BLaER1 treated with 17β-estradiol and CSF1 and Interleukin-3, amounts not matched to agents 10 nM and 100 nM (cell line): Measurements from ENCODE around the gene SLC22A31.
A peak's percentile ranks its signal among the peaks of the same experiment; 100 is the strongest.
"Not testable (repeated sequence)": the region's sequence is repeated elsewhere in the genome, so short reads cannot be mapped to it uniquely, and the experiment has no call there.

ENCODE experiments used
- H3K27ac ChIP-seq, 11 experiments: shearing (Covaris generic); formaldehyde crosslinking; 2 replicates each; pipeline ENCODE4 v1.8.1; 2022
- H3K27me3 ChIP-seq, 11 experiments: shearing (Covaris generic); formaldehyde crosslinking; 2 replicates each; pipeline ENCODE4 v1.8.1; 2022
- H3K36me3 ChIP-seq, 11 experiments: shearing (Covaris generic); formaldehyde crosslinking; 2 replicates each; pipeline ENCODE4 v1.8.1; 2022
- H3K4me1 ChIP-seq, 10 experiments: shearing (Covaris generic); formaldehyde crosslinking; 2 replicates each; pipeline ENCODE4 v1.8.1; 2022
- H3K4me2 ChIP-seq, 11 experiments: shearing (Covaris generic); formaldehyde crosslinking; 2 replicates each; pipeline ENCODE4 v1.8.1; 2022
- H3K4me3 ChIP-seq, 10 experiments: shearing (Covaris generic); formaldehyde crosslinking; 2 replicates each; pipeline ENCODE4 v1.8.1; 2022
- H3K9ac ChIP-seq, 11 experiments: shearing (Covaris generic); formaldehyde crosslinking; 2 replicates each; pipeline ENCODE4 v1.8.1; 2022
- H3K9me3 ChIP-seq, 11 experiments: shearing (Covaris generic); formaldehyde crosslinking; replicated peaks in 1 of 11; 2 replicates each; pipeline ENCODE4 v1.8.1; 2022
- H4K20me1 ChIP-seq, 11 experiments: shearing (Covaris generic); formaldehyde crosslinking; 2 replicates each; pipeline ENCODE4 v1.8.1; 2022
- Cebpa-rat ChIP-seq, 11 experiments: shearing (Covaris generic); IDR thresholded peaks; 2 replicates each; pipeline ENCODE4 v1.8.1; 2022

The SLC22A31 gene

DNA sequence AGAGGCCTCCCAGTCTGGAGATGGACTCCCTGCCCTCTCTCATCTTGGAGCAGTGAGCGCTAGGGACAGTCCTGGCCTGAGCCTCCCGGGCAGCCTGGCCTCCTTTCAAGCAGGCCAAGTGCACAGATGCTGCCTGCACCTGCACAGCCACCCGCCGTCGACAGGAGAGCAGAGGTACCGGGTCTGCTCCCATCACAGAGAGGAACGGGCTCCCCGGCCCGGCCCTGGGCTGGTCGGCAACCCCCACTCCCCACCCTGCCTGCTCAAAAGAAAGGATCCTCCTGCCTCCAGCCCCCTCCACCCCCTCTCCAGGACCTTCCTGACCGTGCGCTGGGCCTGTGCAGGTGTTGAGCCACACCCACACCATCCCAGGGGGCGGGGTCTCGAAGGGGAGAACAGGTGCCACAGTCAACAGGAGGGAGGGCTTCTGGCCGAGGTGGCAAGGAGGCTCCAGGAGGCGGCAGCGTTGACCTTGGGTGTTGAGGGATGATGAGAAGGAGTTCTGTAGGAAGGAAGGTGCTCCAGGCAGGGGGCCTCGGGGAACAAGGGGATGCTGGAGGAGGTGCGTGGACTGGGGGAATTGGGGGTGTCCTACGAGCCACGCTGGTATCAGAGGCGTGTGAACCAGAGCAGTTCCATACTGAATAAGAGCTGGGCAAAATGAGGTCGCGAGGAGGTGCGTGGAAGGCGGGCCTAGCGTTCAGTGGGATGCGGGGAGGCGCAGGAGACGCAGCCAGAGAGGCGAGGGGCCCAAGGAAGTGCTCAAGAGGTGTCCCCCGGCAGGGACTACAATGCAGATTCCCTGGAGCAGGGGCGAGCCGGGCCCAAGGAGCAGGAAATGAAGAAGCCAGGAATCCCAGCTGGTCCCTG, 29.8 kb downstream of the SLC22A31 start:
- peak overlapping the region in 1 of 11 experiments; percentile 28; a peak in 1 of 22 replicates for H3K27ac ChIP-seq
- peak overlapping the region in 8 of 10 experiments; percentile 18 to 62 (median 42); a peak in 11 of 20 replicates for H3K4me3 ChIP-seq
- H3K27me3 ChIP-seq: peaks cover 0 to 17% (median 0%) of the 10 kb centered on the region in 11 experiments; a peak in 9 of 22 replicates
- TF ChIP-seq Cebpa-rat (IDR thresholded peaks at IDR 0.05): no peak
- peaks cover 61 to 87% (median 85%) of the 10 kb centered on the region in 10 experiments for H3K4me1 ChIP-seq
- H3K36me3 ChIP-seq: no peaks in the 10 kb centered on the region
- H3K9ac ChIP-seq: peak overlapping the region in 9 of 11 experiments; percentile 25 to 55 (median 42); a peak in 11 of 22 replicates
- H4K20me1 ChIP-seq: peaks cover 0 to 48% (median 10%) of the 10 kb centered on the region in 11 experiments; a peak in 10 of 22 replicates
- H3K9me3 ChIP-seq: no peaks in the 10 kb centered on the region
- peak overlapping the region; percentile 74 to 95 (median 93) for H3K4me2 ChIP-seq

DNA sequence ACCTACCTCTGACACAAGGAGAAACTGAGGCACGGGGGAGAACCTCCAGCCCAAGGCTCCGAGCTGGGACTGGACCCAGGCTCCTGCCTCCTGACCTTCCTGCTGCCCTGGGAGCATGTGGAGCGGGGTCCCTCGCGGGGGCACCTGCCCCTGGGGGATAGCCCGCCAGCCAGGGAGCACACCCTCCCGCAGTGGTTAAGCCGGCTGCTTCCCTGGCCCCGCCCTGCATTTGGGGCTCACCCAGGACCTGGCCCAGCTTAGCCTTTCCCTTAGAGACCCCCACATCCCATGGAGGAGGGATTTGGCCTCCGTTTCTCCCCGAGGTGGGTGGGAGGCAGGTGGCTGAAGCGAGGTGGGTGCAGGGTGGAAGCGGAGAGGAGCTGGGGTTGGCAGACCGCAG, 30.6 kb downstream of the SLC22A31 start:
- peaks cover 52 to 79% (median 77%) of the 10 kb centered on the region in 10 experiments for H3K4me1 ChIP-seq
- H3K4me2 ChIP-seq: peak overlapping the region; percentile 44 to 95 (median 93); a peak in 21 of 22 replicates
- no peak overlapping the region for H3K27ac ChIP-seq
- no peaks in the 10 kb centered on the region for H3K36me3 ChIP-seq
- peak overlapping the region in 1 of 10 experiments; percentile 3; a peak in 1 of 20 replicates for H3K4me3 ChIP-seq
- H3K27me3 ChIP-seq: peaks cover 0 to 17% (median 0%) of the 10 kb centered on the region in 11 experiments; a peak in 9 of 22 replicates
- H4K20me1 ChIP-seq: peaks cover 0 to 48% (median 10%) of the 10 kb centered on the region in 11 experiments; a peak in 10 of 22 replicates
- H3K9me3 ChIP-seq: no peaks in the 10 kb centered on the region
- TF ChIP-seq Cebpa-rat (IDR thresholded peaks at IDR 0.05): no peak
- H3K9ac ChIP-seq: peak overlapping the region in 3 of 11 experiments; percentile 0 to 27 (median 25); a peak in 5 of 22 replicates

DNA sequence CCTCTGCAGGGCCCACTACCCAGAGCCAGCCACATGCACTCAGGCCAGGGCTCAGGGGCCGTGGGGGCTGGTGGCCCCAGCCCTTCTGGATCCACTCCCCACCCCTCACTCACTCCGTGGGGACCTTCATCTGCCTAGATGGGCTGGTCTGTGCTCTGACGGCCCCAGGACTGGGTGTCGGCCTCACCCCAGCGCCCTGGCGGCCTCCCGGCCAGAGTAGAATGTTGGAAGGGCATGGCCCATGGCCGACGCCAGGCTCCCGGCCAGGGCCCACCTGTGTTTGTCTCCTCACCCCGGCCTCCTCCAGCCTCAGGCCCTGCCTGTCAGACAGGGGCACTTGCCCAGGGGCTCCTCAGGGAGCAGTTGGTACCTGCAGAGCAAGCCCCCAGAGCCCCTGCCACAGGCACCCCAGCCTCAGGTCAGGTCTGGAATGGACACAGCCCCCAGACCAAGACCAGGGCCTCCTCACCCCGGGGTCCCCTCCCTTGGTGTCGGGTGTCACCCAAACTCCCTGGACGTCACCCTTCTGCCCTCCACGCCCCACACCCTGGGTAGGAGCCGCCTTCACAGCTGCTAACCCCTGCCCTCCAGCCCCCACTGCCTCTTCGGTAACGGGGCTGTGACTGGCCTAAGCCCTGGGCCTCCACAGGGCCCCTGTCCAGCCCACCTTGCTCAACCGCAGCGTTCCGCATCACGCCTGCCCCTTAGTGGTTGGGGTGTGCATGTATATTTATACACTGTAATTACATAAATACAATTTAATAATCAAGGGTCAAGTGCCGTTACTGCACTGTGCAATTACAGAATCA, 31.8 kb downstream of the SLC22A31 start:
- no peaks in the 10 kb centered on the region for H3K9me3 ChIP-seq
- 0 out of 22 replicates have a peak overlapping the region, but pooled peaks of 2 of the 11 experiments have one; percentile 17 to 19 for H3K9ac ChIP-seq
- no peak overlapping the region for H3K4me3 ChIP-seq
- TF ChIP-seq Cebpa-rat (IDR thresholded peaks at IDR 0.05): no peak
- peaks cover 0 to 38% (median 10%) of the 10 kb centered on the region in 11 experiments; a peak in 10 of 22 replicates for H4K20me1 ChIP-seq
- peaks cover 41 to 78% (median 76%) of the 10 kb centered on the region in 10 experiments for H3K4me1 ChIP-seq
- 0 out of 22 replicates have a peak overlapping the region, but pooled peaks of 1 of the 11 experiments have one; percentile 23 for H3K27ac ChIP-seq
- H3K27me3 ChIP-seq: peaks cover 0 to 17% (median 0%) of the 10 kb centered on the region in 11 experiments; a peak in 9 of 22 replicates
- H3K4me2 ChIP-seq: peak overlapping the region in 7 of 11 experiments; percentile 12 to 95 (median 93); a peak in 10 of 22 replicates
- no peaks in the 10 kb centered on the region for H3K36me3 ChIP-seq

DNA sequence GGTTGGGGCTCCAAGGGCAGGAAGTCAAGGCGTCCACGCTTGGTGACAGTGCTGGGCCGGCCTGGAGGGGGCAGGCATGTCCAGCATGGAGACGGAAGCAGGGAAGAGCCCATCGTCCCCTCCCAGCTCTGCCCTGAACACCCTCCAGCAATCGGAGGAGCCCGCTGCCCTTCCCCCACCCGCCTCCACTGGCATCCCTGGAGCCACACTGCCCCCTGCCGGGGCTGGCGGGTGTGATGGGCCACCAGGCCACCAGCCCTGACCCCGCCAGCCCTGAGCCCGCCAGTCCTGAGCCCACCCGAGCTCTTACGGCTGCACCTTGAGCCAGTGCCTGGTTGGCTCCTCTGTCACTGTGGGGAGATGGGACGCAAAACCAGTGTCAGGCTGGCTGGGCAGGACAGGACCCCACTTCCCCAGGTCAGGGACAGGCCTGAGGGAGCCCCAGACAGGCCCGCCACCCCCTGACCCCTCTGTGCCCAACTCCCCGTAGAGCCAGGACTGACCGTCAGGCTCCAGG, 32.9 kb downstream of the SLC22A31 start:
- TF ChIP-seq Cebpa-rat (IDR thresholded peaks at IDR 0.05): no peak
- Histone ChIP-seq H4K20me1 (peaks cover 0 to 27% (median 10%) of the 10 kb centered on the region in 11 experiments; a peak in 10 of 22 replicates), H3K36me3 (no peaks in the 10 kb centered on the region), H3K9me3 (no peaks in the 10 kb centered on the region), H3K4me3 (no peak overlapping the region), H3K27ac (peak overlapping the region in 9 of 11 experiments; percentile 22 to 64 (median 47); a peak in 14 of 22 replicates), H3K4me2 (peak overlapping the region; percentile 74 to 94 (median 83)), H3K27me3 (peaks cover 0 to 17% (median 0%) of the 10 kb centered on the region in 11 experiments; a peak in 9 of 22 replicates), H3K9ac (peak overlapping the region in 9 of 11 experiments; percentile 24 to 55 (median 41); a peak in 11 of 22 replicates), H3K4me1 (peaks cover 30 to 78% (median 76%) of the 10 kb centered on the region in 10 experiments)

DNA sequence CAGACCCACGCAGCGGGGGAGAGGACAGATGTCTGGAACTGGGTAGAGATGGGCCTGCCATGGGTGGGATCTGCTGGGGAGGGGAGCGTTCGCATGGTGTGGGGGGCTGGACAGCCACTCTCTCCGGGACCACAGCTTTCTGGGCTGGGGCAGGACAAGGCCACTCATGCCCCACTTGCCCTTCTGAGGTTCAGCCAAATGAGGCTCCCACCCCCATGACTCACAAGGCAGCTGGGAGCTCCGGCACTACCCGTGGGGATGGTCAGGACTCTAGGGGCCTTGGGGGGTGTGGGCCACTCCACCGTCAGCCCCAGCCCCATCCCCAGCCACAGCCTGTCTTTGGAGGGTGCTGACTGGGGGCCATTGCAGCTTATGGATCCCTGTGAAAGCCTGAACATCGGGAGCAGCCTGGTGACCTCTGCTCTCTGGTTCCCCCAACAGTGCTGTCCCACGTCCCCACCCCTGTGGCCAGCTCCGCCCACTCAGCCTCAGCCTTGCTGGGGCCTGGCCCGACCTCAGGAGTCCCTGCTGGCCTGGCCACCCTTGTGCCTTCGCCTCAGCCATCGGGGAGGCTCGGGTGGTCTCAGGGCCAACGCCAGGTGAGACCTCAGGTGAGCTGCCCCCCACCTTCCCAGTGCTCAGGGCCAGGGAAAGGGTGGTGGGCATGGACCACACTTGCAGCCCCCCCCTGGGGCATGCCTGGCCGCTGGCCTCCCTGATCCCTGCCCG, 33.5 kb downstream of the SLC22A31 start:
- Histone ChIP-seq H3K4me3 (no peak overlapping the region), H3K4me1 (peaks cover 23 to 78% (median 76%) of the 10 kb centered on the region in 10 experiments), H4K20me1 (peaks cover 0 to 21% (median 10%) of the 10 kb centered on the region in 11 experiments; a peak in 10 of 22 replicates), H3K9ac (peak overlapping the region in 9 of 11 experiments; percentile 24 to 55 (median 41); a peak in 11 of 22 replicates), H3K4me2 (peak overlapping the region; percentile 74 to 94 (median 83)), H3K9me3 (no peaks in the 10 kb centered on the region), H3K36me3 (no peaks in the 10 kb centered on the region), H3K27ac (peak overlapping the region in 9 of 11 experiments; percentile 22 to 64 (median 47); a peak in 14 of 22 replicates), H3K27me3 (peaks cover 0 to 17% (median 0%) of the 10 kb centered on the region in 11 experiments; a peak in 9 of 22 replicates)
- no peak for TF ChIP-seq Cebpa-rat (IDR thresholded peaks at IDR 0.05)

- not testable (repeated sequence) for H3K4me3 ChIP-seq, H3K36me3 ChIP-seq, H3K27ac ChIP-seq, H3K9me3 ChIP-seq, H3K4me2 ChIP-seq, H3K9ac ChIP-seq
- H3K4me1 ChIP-seq: peaks cover 16 to 82% (median 80%) of the 10 kb centered on the region in 10 experiments
- H3K27me3 ChIP-seq: peaks cover 0 to 12% (median 0%) of the 10 kb centered on the region in 11 experiments; a peak in 9 of 22 replicates
- H4K20me1 ChIP-seq: peaks cover 0 to 15% (median 6%) of the 10 kb centered on the region in 11 experiments; a peak in 8 of 22 replicates
Measured at GRCh38 chr16:89165681-89165979, 34.7 kb downstream of the SLC22A31 start.

DNA sequence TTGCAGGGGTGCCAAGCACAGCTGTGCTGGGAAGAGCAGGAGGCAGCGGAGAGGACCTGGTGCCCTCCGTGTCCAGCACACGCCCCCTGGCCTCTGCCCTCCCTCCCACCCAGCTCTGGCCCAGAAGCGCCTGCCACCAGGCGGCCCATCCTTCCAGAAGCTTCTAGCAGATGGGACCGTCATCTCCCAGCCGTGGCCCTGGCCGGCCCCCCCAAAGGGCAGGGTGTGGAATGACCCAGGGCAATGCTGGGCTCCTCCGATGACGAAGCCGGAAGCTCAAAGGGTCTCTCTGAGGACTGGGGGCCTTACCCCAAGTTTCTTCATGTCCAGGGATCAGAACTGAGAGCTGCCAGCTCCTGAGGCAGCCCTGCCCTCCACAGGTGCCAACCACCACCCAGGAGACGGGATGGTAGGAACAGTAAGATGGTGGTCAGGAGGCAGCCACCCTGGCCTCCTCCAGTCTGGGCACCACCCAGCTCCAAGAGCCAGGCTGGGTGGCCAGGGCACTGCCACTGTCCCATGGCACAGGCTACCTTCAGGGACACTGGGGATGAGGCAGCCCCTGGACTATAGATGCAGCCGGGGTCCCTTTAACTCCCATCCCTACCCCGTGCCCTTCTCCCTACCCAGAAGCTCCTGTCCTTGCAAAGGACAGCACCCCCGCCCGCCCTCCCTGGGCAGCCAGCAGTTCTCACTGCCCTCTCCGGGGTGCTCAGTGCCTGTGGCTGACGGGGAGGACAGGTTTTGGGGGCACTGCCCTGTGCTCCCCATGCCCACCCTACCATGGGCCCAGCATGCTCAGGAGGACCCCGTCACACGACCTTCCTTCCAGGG, 35.3 kb downstream of the SLC22A31 start:
- no peak for TF ChIP-seq Cebpa-rat (IDR thresholded peaks at IDR 0.05)
- Histone ChIP-seq H3K4me2 (no peak overlapping the region), H3K36me3 (no peaks in the 10 kb centered on the region), H3K27ac (no peak overlapping the region), H4K20me1 (peaks cover 0 to 9% (median under 1%) of the 10 kb centered on the region in 11 experiments; a peak in 5 of 22 replicates), H3K27me3 (peaks cover 0 to 6% (median 0%) of the 10 kb centered on the region in 11 experiments; a peak in 9 of 22 replicates), H3K9me3 (no peaks in the 10 kb centered on the region), H3K4me3 (no peak overlapping the region), H3K9ac (0 out of 22 replicates have a peak overlapping the region, but pooled peaks of 1 of the 11 experiments have one; percentile 3), H3K4me1 (peaks cover 13 to 79% (median 75%) of the 10 kb centered on the region in 10 experiments)
